PC-9 (cell line): ENCODE results near the gene GBGT1. TPM values are rescaled to one million over a fixed set of nuclear protein-coding genes. Genes with fewer than 3 reads are reported as not detected.
"Not testable (repeated sequence)": the region's sequence is repeated elsewhere in the genome, so short reads cannot be mapped to it uniquely, and the experiment has no call there.

Experiments
- Bru-seq: library from RNA; stranded (reverse); fragments of 400-500 nt; gene quantifications from one replicate; lab custom pipeline; 2021; lab: Mats Ljungman, UMichigan
- BruChase-seq, 2 experiments: library from RNA; stranded (reverse); fragments of 400-500 nt; gene quantifications; one replicate each; lab custom pipeline; 2021; lab: Mats Ljungman, UMichigan
- BruUV-seq: library from RNA; stranded (reverse); fragments of 400-500 nt; replicated peaks from 2 replicates; lab custom pipeline; 2021; lab: Mats Ljungman, UMichigan
- CTCF ChIA-PET: fragments of 300-600 bp; sonication (Branson Sonifier 250); formaldehyde crosslinking; loops from one replicate; lab custom pipeline; 2022; ENCODE audit warnings: antibody characterized with exemption; lab: Charles Lee
- POLR2A ChIA-PET: fragments of 300-600 bp; sonication (Branson Sonifier 250); formaldehyde crosslinking; loops from one replicate; lab custom pipeline; 2022; ENCODE audit warnings: antibody characterized with exemption; ENCODE audit not compliant: unreplicated experiment; lab: Charles Lee
- DNase-seq, 2 experiments: peaks; one replicate each; pipeline versions ENCODE4 v3.0.0 to v3.0.0-alpha.2; 2015 to 2022; ENCODE audit warnings: mixed read lengths in 1 of 2
- H2AFZ ChIP-seq: fragments of 200-600 bp; sonication (generic); 2 replicates; pipeline ENCODE4 v1.8.1; 2017; ENCODE audit warnings: antibody characterized with exemption
- H3F3A ChIP-seq: fragments of 200-600 bp; sonication (generic); 2 replicates; pipeline ENCODE4 v1.8.1; 2017; ENCODE audit warnings: antibody characterized with exemption, mild to moderate bottlenecking, low read depth; ENCODE audit not compliant: insufficient read depth
- H3K27ac ChIP-seq: fragments of 200-600 bp; sonication (generic); 2 replicates; pipeline ENCODE4 v1.6.1; 2016; ENCODE audit warnings: mixed run types
- H3K27me3 ChIP-seq: fragments of 200-600 bp; sonication (generic); 2 replicates; pipeline ENCODE4 v1.6.1; 2016; ENCODE audit warnings: low read depth, mixed run types; ENCODE audit not compliant: insufficient read depth
- H3K36me3 ChIP-seq: fragments of 200-600 bp; sonication (generic); 2 replicates; pipeline ENCODE4 v1.6.1; 2016; ENCODE audit warnings: low read depth, mixed run types
- H3K4me1 ChIP-seq: fragments of 200-600 bp; sonication (generic); replicated peaks from 2 replicates; pipeline ENCODE4 v1.6.1; 2016; ENCODE audit warnings: mixed run types; ENCODE audit not compliant: insufficient read depth
- H3K4me2 ChIP-seq: fragments of 200-600 bp; sonication (generic); 2 replicates; pipeline ENCODE4 v1.6.1; 2017; ENCODE audit warnings: mixed run types
- H3K4me3 ChIP-seq: fragments of 200-600 bp; sonication (generic); 2 replicates; pipeline ENCODE4 v1.6.1; 2016; ENCODE audit warnings: mixed run types
- H3K79me2 ChIP-seq: fragments of 200-600 bp; sonication (generic); 2 replicates; pipeline ENCODE4 v1.6.1; 2017; ENCODE audit warnings: low read depth, mixed run types
- H3K9me2 ChIP-seq: fragments of 200-600 bp; sonication (generic); 2 replicates; pipeline ENCODE4 v1.8.1; 2017; ENCODE audit warnings: mild to moderate bottlenecking; ENCODE audit not compliant: insufficient read depth
- H3K9me3 ChIP-seq: fragments of 200-600 bp; sonication (generic); 2 replicates; pipeline ENCODE4 v1.8.1; 2016; ENCODE audit warnings: low read depth; ENCODE audit not compliant: insufficient read depth
- H4K20me1 ChIP-seq: fragments of 200-600 bp; sonication (generic); 2 replicates; pipeline ENCODE4 v1.8.1; 2017; ENCODE audit not compliant: insufficient read depth
- CTCF ChIP-seq: fragments of 200-600 bp; sonication (generic); conservative IDR thresholded peaks from 2 replicates; pipeline ENCODE4 v1.6.1; 2017; ENCODE audit warnings: mixed run types, antibody characterized with exemption, mild to moderate bottlenecking, moderate library complexity
- EZH2 ChIP-seq: fragments of 200-600 bp; sonication (generic); IDR thresholded peaks from 2 replicates; pipeline ENCODE4 v1.8.0; 2017; ENCODE audit warnings: antibody characterized with exemption, low read depth
- intact Hi-C: fragments of 100-400 bp; cut with micrococcal nuclease; formaldehyde crosslinking; loops from one replicate; pipeline ENCODE4 v1.10.0; 2022; ENCODE audit not compliant: unreplicated experiment
- long read RNA-seq: library from polyadenylated mRNA; stranded (forward); transcript quantifications from one replicate; pipeline ENCODE4 v2.0.0, GENCODE V29; 2022
- total RNA-seq: library from RNA; stranded (reverse); gene quantifications from 2 replicates; pipeline ENCODE4 v1.2.3, GENCODE V29; 2021

Gene GBGT1
- total RNA-seq = 1.2 and 3.0 TPM in 2 replicates
- percentile 27 among the genes with signal in this experiment for Bru-seq, nascent RNA
- BruChase-seq, experiment 1, labeled RNA remaining after a 2-hour chase = percentile 21 among the genes with signal in this experiment
- BruChase-seq, experiment 2, labeled RNA remaining after a 6-hour chase = percentile 30 among the genes with signal in this experiment
- long read RNA-seq = 0 reads

- Histone ChIP-seq H3K79me2 (no peaks in the 10 kb centered on the region), H3K4me1 (no peaks in the 10 kb centered on the region), H3F3A (peaks cover 4% of the 10 kb centered on the region; the same call in 1 of the 2 replicates), H3K4me2 (no peak within 1 kb of the TSS), H2AFZ (no peak within 1 kb of the TSS), H3K9me3 (no peaks in the 10 kb centered on the region), H3K4me3 (no peak within 1 kb of the TSS), H3K36me3 (no peaks in the 10 kb centered on the region), H3K27ac (no peak within 1 kb of the TSS), H4K20me1 (no peaks in the 10 kb centered on the region), H3K9me2 (no peaks in the 10 kb centered on the region), H3K27me3 (peaks cover 12% of the 10 kb centered on the region; the same call in 1 of the 2 replicates)
- ChIA-PET CTCF (no interaction called here), POLR2A (no interaction called here)
- no TSS peak for BruUV-seq
- TF ChIP-seq CTCF (no peak), EZH2 (no peak)
- intact Hi-C loops = no loop called here
- DNase-seq = peak; percentile 3 to 41
Measured at GRCh38 chr9:133163504-133164172, at the start of gene GBGT1. Gene GBGT1, minus strand, starts transcription at chr9:133163914. Its CDS starts 1,502 bp downstream, at chr9:133162412.

- DNase-seq = no peak
- Histone ChIP-seq H3K36me3 (no peaks in the 10 kb centered on the region), H4K20me1 (no peaks in the 10 kb centered on the region), H3K9me2 (no peaks in the 10 kb centered on the region), H2AFZ (no peak overlapping the region), H3F3A (peaks cover 16% of the 10 kb centered on the region), H3K9me3 (no peaks in the 10 kb centered on the region), H3K4me3 (no peak overlapping the region), H3K4me2 (no peak overlapping the region), H3K27me3 (peaks cover 16% of the 10 kb centered on the region), H3K79me2 (no peaks in the 10 kb centered on the region), H3K27ac (no peak overlapping the region), H3K4me1 (peaks cover 15% of the 10 kb centered on the region; the same call in 1 of the 2 replicates)
- TF ChIP-seq EZH2 = no peak
- POLR2A ChIA-PET = no interaction called here
- CTCF ChIA-PET = no interaction called here
- no TSS peak for BruUV-seq
- intact Hi-C loops = no loop called here
Measured at GRCh38 chr9:133210609-133211008, 46.9 kb upstream of the GBGT1 start.

- no peak overlapping the region for H3K4me3 ChIP-seq
- TF ChIP-seq CTCF (no peak), EZH2 (no peak)
- no TSS peak for BruUV-seq
- CTCF ChIA-PET = no interaction called here
- H3F3A ChIP-seq = peaks cover 16% of the 10 kb centered on the region
- H3K9me3 ChIP-seq = no peaks in the 10 kb centered on the region
- H3K79me2 ChIP-seq = no peaks in the 10 kb centered on the region
- H3K4me1 ChIP-seq = peaks cover 15% of the 10 kb centered on the region; the same call in 1 of the 2 replicates
- intact Hi-C loops = no loop called here
- H3K4me2 ChIP-seq = no peak overlapping the region
- peaks cover 14% of the 10 kb centered on the region for H3K27me3 ChIP-seq
- no peak overlapping the region for H3K27ac ChIP-seq
- no peaks in the 10 kb centered on the region for H3K36me3 ChIP-seq
- no peaks in the 10 kb centered on the region for H4K20me1 ChIP-seq
- H2AFZ ChIP-seq = no peak overlapping the region
- H3K9me2 ChIP-seq = no peaks in the 10 kb centered on the region
- POLR2A ChIA-PET = no interaction called here
- DNase-seq = peak in 1 of 2 experiments; percentile 61
Measured at GRCh38 chr9:133210202-133210532, 46.5 kb upstream of the GBGT1 start.

GRCh38 chr9:133209327-133210201 is 45.9 kb upstream of the GBGT1 start:
- H3K4me3 ChIP-seq, H3K9me2 ChIP-seq, H3K9me3 ChIP-seq, H3K36me3 ChIP-seq, CTCF ChIA-PET, H2AFZ ChIP-seq, H3K79me2 ChIP-seq, POLR2A ChIA-PET, H4K20me1 ChIP-seq, H3K4me2 ChIP-seq, intact Hi-C loops, H3K27ac ChIP-seq, DNase-seq, BruUV-seq: not testable (repeated sequence)
- peaks cover 13% of the 10 kb centered on the region for H3F3A ChIP-seq
- H3K4me1 ChIP-seq = peaks cover 10% of the 10 kb centered on the region; the same call in 1 of the 2 replicates
- H3K27me3 ChIP-seq = peaks cover 18% of the 10 kb centered on the region

GRCh38 chr9:133208880-133209300 is 45.2 kb upstream of the GBGT1 start, which contains the start of gene OBP2B:
Gene OBP2B, minus strand, starts transcription at chr9:133209250. Its CDS starts 51 bp downstream, at chr9:133209199.
- CTCF ChIA-PET = not testable (repeated sequence)

More at GRCh38 chr9:133208880-133209300, 45.2 kb upstream of the GBGT1 start, which contains the start of gene OBP2B:
- H3K79me2 ChIP-seq, H3K27ac ChIP-seq, H3K4me2 ChIP-seq, H3K9me3 ChIP-seq, H4K20me1 ChIP-seq, H2AFZ ChIP-seq, H3K9me2 ChIP-seq, H3F3A ChIP-seq, H3K4me3 ChIP-seq, H3K36me3 ChIP-seq, DNase-seq, POLR2A ChIA-PET, BruUV-seq, intact Hi-C loops, H3K4me1 ChIP-seq: not testable (repeated sequence)
- H3K27me3 ChIP-seq = peaks cover 25% of the 10 kb centered on the region
